ENCODE measurements around the gene PLA2G10.
"Not testable (repeated sequence)": the region's sequence is repeated elsewhere in the genome, so short reads cannot be mapped to it uniquely, and the experiment has no call there.

PLA2G10 gene

DNA sequence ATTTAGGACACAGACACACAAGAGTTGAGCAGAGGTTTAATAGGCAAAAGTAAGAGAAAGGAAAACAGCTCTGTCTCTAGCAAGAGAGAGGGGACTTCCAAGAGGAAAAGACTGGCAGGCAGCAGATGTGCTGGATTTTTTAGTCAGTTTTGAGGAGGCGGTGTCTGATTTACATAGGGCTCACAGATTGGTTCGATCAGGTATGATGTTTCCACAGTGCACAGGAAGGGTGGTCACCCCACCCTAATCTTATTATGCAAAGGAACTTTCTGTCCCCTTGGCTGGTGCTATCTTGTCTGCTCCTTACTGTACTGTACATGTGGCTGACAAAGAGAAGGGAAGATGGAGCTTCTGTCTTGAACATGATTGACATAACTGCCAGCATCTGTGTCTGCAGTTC, 36.0 kb downstream of the PLA2G10 start:
- DNase-seq = no peak

DNA sequence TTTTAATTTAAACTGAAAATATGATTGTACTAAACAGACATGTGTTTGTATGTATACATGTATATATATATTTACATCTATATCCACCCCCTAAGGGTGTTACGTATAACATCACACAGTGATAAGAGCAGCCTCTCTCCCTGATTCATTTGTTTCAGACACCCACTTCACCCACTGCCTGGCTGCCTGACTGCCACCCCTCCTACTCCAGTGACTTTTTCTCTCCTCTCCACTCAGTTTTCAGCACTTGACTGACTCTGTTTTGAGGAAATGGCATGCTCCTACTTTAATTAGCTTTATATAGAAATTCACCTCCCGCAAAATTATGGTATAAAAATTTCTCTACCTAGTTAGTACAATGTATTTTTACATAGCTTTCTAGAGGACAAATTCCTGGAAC, 41.4 kb downstream of the PLA2G10 start:
- DNase-seq = no peak

- no peak for DNase-seq
Observed at GRCh38 chr16:14650629-14651028, 43.5 kb downstream of the PLA2G10 start.

- DNase-seq = no peak
Observed at GRCh38 chr16:14649816-14650215, 44.3 kb downstream of the PLA2G10 start.

- DNase-seq = no peak
Observed at GRCh38 chr16:14641926-14642325, 52.2 kb downstream of the PLA2G10 start.

DNA sequence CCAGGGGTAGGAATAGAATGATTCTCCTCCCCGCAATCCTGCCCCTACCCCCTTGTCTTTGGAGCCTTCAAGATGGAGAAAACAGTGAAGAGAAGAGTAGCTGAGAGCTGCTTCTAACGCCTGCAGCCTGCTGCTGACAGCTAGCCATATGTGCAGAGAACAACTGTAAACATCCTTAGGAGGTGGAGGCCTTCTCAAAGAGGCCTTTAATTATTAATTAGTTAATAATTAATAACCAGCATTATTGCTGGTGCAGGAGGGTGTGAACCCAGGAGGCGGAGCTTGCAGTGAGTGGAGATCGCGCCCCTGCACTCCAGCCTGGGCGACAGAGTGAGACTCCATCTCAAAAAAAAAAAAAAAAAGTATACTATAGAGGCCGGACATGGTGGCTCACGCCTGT, 52.9 kb downstream of the PLA2G10 start:
- DNase-seq = no peak

DNA sequence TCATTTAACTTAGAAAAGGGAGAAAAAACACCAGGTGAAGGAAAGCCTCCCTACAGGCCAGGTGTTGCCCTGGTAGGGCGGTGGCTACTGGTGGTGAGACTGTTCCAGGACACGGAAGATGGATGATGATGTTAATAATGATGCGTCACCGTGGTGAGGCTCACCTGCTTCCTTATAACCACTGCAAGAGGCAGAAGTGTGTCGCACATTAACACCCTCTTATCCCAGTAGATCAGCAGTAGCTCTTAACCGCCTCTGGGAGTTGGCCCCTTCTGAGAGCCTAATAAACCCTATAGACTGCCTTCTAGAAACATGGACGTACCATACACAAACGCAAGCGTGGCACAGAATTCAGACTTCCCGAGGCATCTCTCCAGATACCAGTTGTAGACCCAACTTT, 53.6 kb downstream of the PLA2G10 start:
- no peak for DNase-seq

GRCh38 chr16:14636951-14637240, 57.2 kb downstream of the PLA2G10 start:
- not testable (repeated sequence) for DNase-seq

- DNase-seq = not testable (repeated sequence)
Observed at GRCh38 chr16:14636179-14636950, 57.7 kb downstream of the PLA2G10 start.

DNA sequence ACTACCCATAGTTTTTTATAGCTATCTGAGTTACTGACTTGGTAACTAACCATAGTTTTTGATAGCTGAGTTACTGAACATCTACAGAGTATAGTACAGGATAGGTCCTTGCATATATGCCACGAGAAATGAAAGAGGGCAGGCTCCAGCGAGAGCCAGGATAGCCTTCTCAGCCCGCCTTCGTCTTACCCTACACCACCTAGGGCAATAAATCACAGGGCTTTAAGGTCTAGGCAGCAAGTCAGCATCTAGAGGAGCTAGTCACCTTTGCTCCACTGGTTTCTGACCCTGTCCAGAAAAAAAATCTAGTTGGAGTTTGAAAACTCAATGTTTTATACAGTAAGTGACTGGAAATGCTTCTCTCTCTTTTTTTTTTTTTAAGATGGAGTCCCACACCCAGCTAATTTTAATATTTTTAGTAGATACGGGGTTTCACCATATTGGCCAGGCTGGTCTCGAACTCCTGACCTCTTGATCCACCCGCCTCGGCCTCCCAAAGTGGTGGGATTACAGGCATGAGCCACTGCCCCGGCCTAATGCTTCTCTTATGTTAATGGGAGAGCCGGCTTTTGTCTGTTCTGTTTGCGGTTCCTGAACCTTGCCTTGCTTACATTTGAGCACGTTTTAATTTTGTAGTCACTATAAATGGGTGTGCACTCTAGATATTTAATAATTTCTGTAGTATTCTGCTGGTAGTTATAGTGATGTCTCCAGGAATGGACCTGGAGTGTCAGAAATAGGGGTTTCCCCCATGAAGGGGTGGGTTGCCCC, 58.5 kb downstream of the PLA2G10 start:
- no peak for DNase-seq

- no peak for DNase-seq
Observed at GRCh38 chr16:14634389-14634725, 59.8 kb downstream of the PLA2G10 start.

DNA sequence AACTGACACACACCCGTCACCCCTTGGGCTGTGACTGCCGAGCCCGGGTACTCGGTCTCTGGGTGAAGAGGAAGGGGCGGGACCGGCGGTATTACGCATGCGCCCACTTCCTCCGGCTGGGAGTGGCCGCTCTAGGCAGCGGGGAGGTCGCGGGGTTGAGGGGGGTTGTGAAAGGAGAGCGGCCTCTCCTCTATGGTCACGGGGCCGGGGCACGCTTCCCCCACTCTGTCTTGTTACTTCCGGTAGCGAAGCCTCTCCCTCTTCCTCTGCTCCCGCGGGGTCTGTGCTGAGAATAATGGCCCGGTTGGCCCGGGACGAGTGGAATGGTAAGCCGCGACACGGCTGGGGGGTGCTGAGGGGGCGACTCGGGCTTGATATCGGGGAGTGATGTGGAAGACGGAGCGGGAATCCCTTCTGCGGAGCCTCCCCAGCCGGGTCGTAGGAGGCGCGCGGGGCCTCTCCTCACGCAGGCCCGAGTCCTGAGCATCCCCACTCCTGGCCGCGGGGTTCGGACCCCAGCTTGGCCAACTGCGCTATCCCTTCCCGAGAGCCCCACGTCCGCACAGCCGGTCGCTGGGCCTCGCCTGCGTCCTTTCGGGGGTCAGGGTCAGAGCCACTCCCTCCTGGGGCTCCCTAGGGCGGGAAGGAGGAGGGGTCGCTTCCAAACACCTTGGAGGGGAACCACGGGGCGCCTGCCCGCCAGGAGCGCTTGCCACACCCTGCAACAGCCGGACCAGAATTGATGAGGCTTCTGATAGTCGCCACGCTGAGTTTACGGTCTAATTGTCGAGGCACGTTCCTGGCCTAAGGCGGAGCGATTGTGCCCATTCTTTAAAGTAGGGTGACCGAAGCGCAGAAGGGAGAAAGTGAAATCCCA, 61.2 kb downstream of the PLA2G10 start, which contains the start of gene BFAR:
Gene BFAR (plus strand): TSS at position 259 of the 877 bp plus-strand sequence. CDS start 11,396 bp downstream, outside the sequence.
- DNase-seq = peak; percentile 99

GRCh38 chr16:14630620-14631330, 63.3 kb downstream of the PLA2G10 start:
- not testable (repeated sequence) for DNase-seq

- DNase-seq = peak; percentile 97
Observed at GRCh38 chr16:14629919-14630619, 64.0 kb downstream of the PLA2G10 start, which contains the start of gene PARN. Gene PARN, minus strand, starts transcription at chr16:14630260. Its CDS starts 135 bp downstream, at chr16:14630125.

DNA sequence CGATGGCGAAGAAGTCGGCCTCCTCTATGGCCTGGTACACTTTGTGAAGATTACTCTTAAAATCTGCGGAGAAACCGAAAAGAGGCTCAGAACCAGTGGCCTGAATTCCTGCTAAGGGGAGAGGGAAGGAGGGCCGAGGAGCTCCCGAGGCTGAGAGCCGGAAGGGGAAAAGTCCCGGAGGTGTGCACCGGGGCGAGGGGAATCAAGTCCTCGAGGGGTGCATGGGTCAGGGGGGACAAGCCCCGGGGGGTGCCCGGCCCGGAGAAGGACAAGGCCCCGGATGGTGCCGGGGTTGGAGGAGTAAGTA, 64.5 kb downstream of the PLA2G10 start:
- DNase-seq = peak; percentile 4

DNA sequence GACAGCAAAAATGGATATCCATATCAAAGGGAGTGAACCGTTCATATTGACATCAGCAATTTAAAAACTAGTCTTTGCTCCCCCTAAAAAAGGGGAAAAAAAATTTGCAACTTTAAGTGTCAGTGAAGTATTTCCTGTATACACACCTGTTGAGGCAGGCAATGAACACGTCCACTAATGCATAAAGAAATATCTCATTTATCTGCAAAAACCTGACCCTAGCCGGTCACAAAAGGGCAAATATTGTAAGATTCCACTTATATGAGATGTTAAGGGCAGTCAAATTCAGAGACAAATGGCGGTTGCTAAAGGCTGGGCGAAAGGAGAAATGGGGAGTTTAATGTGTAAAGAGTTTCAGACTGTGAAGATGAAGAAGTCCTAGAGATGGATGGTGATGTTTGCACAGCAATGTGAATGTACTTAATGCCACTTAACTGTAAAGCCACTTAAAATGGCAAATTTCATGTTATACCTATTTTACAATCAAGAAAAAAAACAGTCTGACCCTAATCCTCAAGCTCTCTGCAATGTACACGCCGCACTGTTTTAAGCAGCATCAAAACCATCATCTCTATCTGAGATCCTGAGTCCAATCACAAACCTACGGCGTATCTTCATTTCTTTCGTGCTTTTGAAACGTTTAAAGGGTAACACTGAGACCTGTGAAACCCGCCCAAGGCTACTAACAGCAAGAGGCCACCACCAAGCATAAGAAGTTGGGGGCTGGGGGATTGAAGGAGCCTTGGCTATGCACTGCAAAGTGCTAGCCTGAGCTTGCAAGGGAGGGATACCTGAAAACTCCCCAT, 65.1 kb downstream of the PLA2G10 start:
- no peak for DNase-seq

DNA sequence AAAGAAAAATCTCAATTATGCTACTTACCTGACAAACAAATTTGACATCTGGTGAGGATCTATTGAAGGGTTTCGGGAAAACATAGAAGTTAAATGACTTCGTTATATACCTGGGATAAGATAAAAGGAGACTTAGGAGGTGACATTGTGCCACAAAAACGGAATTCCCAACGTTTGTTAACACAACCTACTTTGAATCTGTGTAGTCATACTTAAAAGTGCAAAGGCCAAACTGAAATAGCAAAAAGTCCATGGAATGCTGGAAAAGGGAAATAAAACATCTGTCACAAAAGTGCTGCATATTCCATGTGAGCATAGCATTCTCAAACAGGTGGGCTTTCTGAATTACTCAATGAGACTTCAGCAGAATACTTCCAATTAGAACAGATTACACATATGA, 67.0 kb downstream of the PLA2G10 start:
- no peak for DNase-seq
